ENCODE results near the gene C4BPA. TPM values are rescaled to one million over a fixed set of nuclear protein-coding genes. Genes with fewer than 3 reads are reported as not detected.

The C4BPA gene
- total and polyA plus RNA-seq, 5 donors from 2014 or later, result not detected

Other genes with a start within 250 kb of the C4BPA start
- gene IL20, start 238.6 kb upstream of the C4BPA start, total RNA-seq, result not detected
- not detected for gene IL20, start 238.6 kb upstream of the C4BPA start, polyA plus RNA-seq
- not detected for gene IL24, start 206.8 kb upstream of the C4BPA start, total RNA-seq
- gene IL24, start 206.8 kb upstream of the C4BPA start, polyA plus RNA-seq, result 10 to 100 TPM; 25.0 to 36.3 (median 29.6) TPM
- 393 TPM for gene FCMR, start 182.3 kb upstream of the C4BPA start, total RNA-seq
- 100 to 1,000 TPM; 888 to 986 (median 949) TPM for gene FCMR, start 182.3 kb upstream of the C4BPA start, polyA plus RNA-seq
- gene PIGR, start 157.8 kb upstream of the C4BPA start, total RNA-seq, result not detected
- not detected for gene PIGR, start 157.8 kb upstream of the C4BPA start, polyA plus RNA-seq
- not detected for gene FCAMR, start 133.8 kb upstream of the C4BPA start, total RNA-seq
- not detected for gene FCAMR, start 133.8 kb upstream of the C4BPA start, polyA plus RNA-seq
- gene C1orf116, start 71.5 kb upstream of the C4BPA start, total RNA-seq, result 0.32 TPM
- gene C1orf116, start 71.5 kb upstream of the C4BPA start, polyA plus RNA-seq, result not detected
- 10.8 TPM for gene YOD1, start 53.0 kb upstream of the C4BPA start, total RNA-seq
- 1 to 10 TPM in 2 of 4 donors, under 1 TPM in 2; 0.76 to 1.6 (median 1.0) TPM for gene YOD1, start 53.0 kb upstream of the C4BPA start, polyA plus RNA-seq
- gene PFKFB2, start 51.0 kb upstream of the C4BPA start, total RNA-seq, result 1.1 TPM
- under 1 TPM in 3 of 4 donors, not detected in 1; 0.32 to 0.72 (median 0.46) TPM for gene PFKFB2, start 51.0 kb upstream of the C4BPA start, polyA plus RNA-seq
- gene C4BPB, start 15.4 kb upstream of the C4BPA start, total RNA-seq, result 0.72 TPM
- gene C4BPB, start 15.4 kb upstream of the C4BPA start, polyA plus RNA-seq, result not detected
- 120 TPM for gene CD55, start 217.4 kb downstream of the C4BPA start, total RNA-seq
- gene CD55, start 217.4 kb downstream of the C4BPA start, polyA plus RNA-seq, result 10 to 100 TPM; 45.4 to 65.8 (median 53.8) TPM

Measured in CD4-positive, CD25-positive, alpha-beta regulatory T cell (primary cell).